ENCODE results near the gene DENND6B. TPM values are rescaled to one million over a fixed set of nuclear protein-coding genes. Genes with fewer than 3 reads are reported as not detected.

Gene DENND6B
- total RNA-seq, 6 donors from 2014 or later = 9.5 to 24.1 (median 12.7) TPM

DNA sequence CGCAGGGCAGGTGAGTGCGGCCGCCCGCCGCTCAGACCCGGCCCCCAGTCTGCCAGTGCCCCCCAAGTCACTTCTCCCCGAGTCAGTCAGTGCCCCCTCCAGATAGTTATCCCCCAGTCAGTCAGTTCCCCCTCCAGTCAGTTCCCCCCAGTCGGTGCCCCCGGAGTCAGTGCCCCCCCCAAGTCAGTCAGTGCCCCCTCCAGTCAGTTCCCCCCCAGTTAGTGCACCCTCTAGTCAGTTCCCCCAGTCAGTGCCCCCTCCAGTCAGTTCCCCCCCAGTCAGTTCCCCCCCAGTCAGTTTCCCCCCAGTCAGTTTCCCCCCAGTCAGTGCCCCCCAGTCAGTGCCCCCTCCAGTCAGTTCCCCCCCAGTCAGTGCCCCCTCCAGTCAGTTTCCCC is 16.7 kb upstream of the DENND6B start:
- 0% methylated on average over 6 of the region's 9 CpGs; no CpG with 5 or more reads in 1 of the 2 donors for WGBS, 2 donors

DNA sequence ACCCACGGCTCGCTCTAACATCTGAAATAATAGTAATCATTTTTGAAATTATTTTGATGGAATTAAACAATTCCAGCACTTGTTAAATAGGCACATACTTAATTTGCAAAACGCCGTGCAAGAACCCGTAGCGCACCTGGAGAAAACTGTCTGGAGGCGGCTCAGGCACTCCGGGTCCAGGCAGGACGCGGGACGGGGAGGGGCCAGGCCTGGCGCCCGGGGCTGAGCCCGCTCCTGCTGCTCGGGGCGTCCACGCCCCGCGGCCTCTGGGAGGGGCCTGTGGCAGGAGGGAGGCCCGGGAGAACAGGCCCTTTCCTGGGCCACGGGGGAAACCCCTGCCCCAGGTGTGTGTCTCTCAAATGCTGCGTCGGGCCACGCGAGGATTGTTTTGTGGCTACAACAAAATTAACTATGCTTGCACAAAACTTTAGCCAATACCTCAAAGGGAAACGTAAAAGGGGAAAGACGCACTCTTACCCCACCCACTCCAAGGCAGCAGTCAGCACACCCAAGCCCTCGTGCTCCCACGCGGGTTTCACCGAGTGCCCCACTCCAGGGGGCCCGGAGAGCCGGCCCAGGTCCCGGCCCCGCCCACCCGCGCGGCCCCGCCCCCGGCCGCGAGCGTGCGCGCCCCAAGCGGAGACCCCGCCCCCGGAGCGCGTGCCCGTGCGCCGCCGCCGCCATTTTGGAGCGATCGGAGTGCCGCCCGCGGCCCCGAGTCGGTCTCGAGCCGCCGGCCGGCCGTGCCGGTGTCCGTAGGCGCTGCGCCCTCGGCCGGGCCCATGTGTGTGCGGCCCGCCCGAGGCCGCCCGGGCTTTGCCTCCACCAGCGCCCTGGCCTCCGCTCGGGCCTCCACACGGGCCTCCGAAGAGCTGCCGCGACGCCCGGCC is 16.1 kb upstream of the DENND6B start, which contains the start of gene PPP6R2:
Gene PPP6R2 (plus strand): TSS at position 677 of the 890 bp plus-strand sequence. CDS start 50,582 bp downstream, outside the sequence.
- ATAC-seq (ENCODE audit: low FRiP score in 2 of 2) = peak; percentile 87 to 97
- no peak for TF ChIP-seq EP300 (IDR thresholded peaks at IDR 0.05)
- TF ChIP-seq POLR2A (IDR thresholded peaks at IDR 0.05) = peak in 2 of 4 donors; percentile 35 to 62
- peak in 2 of 6 experiments; percentile 15 to 21 for TF ChIP-seq CTCF (IDR thresholded peaks at IDR 0.05)
- peak in 1 of 2 donors; percentile 23 for TF ChIP-seq POLR2AphosphoS5 (IDR thresholded peaks at IDR 0.05)
- Histone ChIP-seq H3K9me3 (no peaks in the 10 kb centered on the region), H3K27ac (peak within 1 kb of the TSS; percentile 85 to 96 (median 86)), H3K4me1 (peaks cover 11 to 32% (median 21%) of the 10 kb centered on the region in 4 donors), H3K36me3 (no peaks in the 10 kb centered on the region), H3K4me3 (peak within 1 kb of the TSS; percentile 82 to 98 (median 94)), H3K27me3 (no peaks in the 10 kb centered on the region)
- DNase-seq = peak; percentile 81 to 99
- WGBS, 2 donors = 0 to 2% methylated on average over 17 to 40 of the region's 87 CpGs

More for the DNA sequence above, 16.7 kb upstream of the DENND6B start:
- ATAC-seq (ENCODE audit: low FRiP score in 2 of 2) = no peak
- H3K4me1 ChIP-seq = peaks cover 11 to 33% (median 21%) of the 10 kb centered on the region in 4 donors
- no peaks in the 10 kb centered on the region for H3K27me3 ChIP-seq
- DNase-seq = no peak
- H3K4me3 ChIP-seq = peak overlapping the region; percentile 82 to 98 (median 94)
- TF ChIP-seq EP300 (IDR thresholded peaks at IDR 0.05) = no peak
- no peak for TF ChIP-seq POLR2AphosphoS5 (IDR thresholded peaks at IDR 0.05)
- TF ChIP-seq CTCF (IDR thresholded peaks at IDR 0.05) = no peak
- TF ChIP-seq POLR2A (IDR thresholded peaks at IDR 0.05) = no peak
- peaks cover 0 to 2% (median 0%) of the 10 kb centered on the region in 4 donors for H3K36me3 ChIP-seq
- H3K27ac ChIP-seq = peak overlapping the region; percentile 85 to 96 (median 86)
- H3K9me3 ChIP-seq = no peaks in the 10 kb centered on the region

- Histone ChIP-seq H3K9me3 (no peaks in the 10 kb centered on the region), H3K27me3 (no peaks in the 10 kb centered on the region), H3K4me1 (peaks cover 11 to 24% (median 20%) of the 10 kb centered on the region in 4 donors), H3K27ac (peak overlapping the region; percentile 85 to 96 (median 86)), H3K4me3 (peak overlapping the region; percentile 14 to 98 (median 94)), H3K36me3 (no peaks in the 10 kb centered on the region)
- 15 to 21% methylated on average over 18 to 22 of the region's 26 CpGs for WGBS, 2 donors
- peak; percentile 92 to 96 (median 94) for TF ChIP-seq CTCF (IDR thresholded peaks at IDR 0.05)
- no peak for TF ChIP-seq EP300 (IDR thresholded peaks at IDR 0.05)
- no peak for TF ChIP-seq POLR2A (IDR thresholded peaks at IDR 0.05)
- peak; percentile 90 to 94 for ATAC-seq (ENCODE audit: low FRiP score in 2 of 2)
- DNase-seq = peak; percentile 90 to 91
Observed at GRCh38 chr22:50341977-50342650, 15.3 kb upstream of the DENND6B start.

- ATAC-seq (ENCODE audit: low FRiP score in 2 of 2) (no peak), DNase-seq (no peak)
- H3K27ac ChIP-seq = no peak overlapping the region
- peaks cover 7 to 12% (median 12%) of the 10 kb centered on the region in 4 donors for H3K4me1 ChIP-seq
- no peak overlapping the region for H3K4me3 ChIP-seq
- no peaks in the 10 kb centered on the region for H3K36me3 ChIP-seq
- H3K9me3 ChIP-seq = no peaks in the 10 kb centered on the region
- 77 to 79% methylated on average over 12 of the region's 12 CpGs for WGBS, 2 donors
- no peaks in the 10 kb centered on the region for H3K27me3 ChIP-seq
- TF ChIP-seq CTCF (IDR thresholded peaks at IDR 0.05) (no peak), POLR2A (IDR thresholded peaks at IDR 0.05) (no peak), POLR2AphosphoS5 (IDR thresholded peaks at IDR 0.05) (no peak), EP300 (IDR thresholded peaks at IDR 0.05) (no peak)
Observed at GRCh38 chr22:50339945-50340879, 13.4 kb upstream of the DENND6B start.
